Mesenchymal stem cell (in vitro differentiated cells and primary cell): ENCODE data around the gene SH3GLB2.
A peak's percentile ranks its signal among the peaks of the same experiment; 100 is the strongest.
"Not testable (repeated sequence)": the region's sequence is repeated elsewhere in the genome, so short reads cannot be mapped to it uniquely, and the experiment has no call there.

Experiments used
- DNase-seq: peaks from one replicate; pipeline ENCODE4 v3.0.0-alpha.2; 2013
- H2AFZ ChIP-seq: one replicate; pipeline ENCODE4 v1.6.1; 2013; ENCODE audit warnings: low read depth, mild to moderate bottlenecking, control low read depth, inconsistent platforms, low read length, moderate library complexity
- H2AK5ac ChIP-seq: 2 replicates; pipeline ENCODE4 v1.6.1; 2013; ENCODE audit warnings: low read length, moderate library complexity, mild to moderate bottlenecking, inconsistent platforms; ENCODE audit not compliant: severe bottlenecking
- H2BK120ac ChIP-seq: one replicate; pipeline ENCODE4 v1.6.1; 2013; ENCODE audit warnings: low read depth, mild to moderate bottlenecking, inconsistent platforms, low read length, moderate library complexity
- H2BK12ac ChIP-seq, 2 experiments: one replicate each; pipeline ENCODE4 v1.6.1; 2013; ENCODE audit warnings: inconsistent platforms in 2 of 2, low read length in 2 of 2, mild to moderate bottlenecking in 2 of 2, moderate library complexity in 2 of 2, control low read depth in 1 of 2
- H2BK15ac ChIP-seq: one replicate; pipeline ENCODE4 v1.6.1; 2013; ENCODE audit warnings: mild to moderate bottlenecking, low read depth, inconsistent platforms; ENCODE audit not compliant: poor library complexity, severe bottlenecking
- H2BK5ac ChIP-seq: 2 replicates; pipeline ENCODE4 v1.6.1; 2013; ENCODE audit warnings: low read depth, mild to moderate bottlenecking, low read length, control low read depth, inconsistent platforms; ENCODE audit not compliant: poor library complexity, severe bottlenecking
- H3K14ac ChIP-seq, 2 experiments: one replicate each; pipeline ENCODE4 v1.6.1; 2013; ENCODE audit warnings: inconsistent platforms in 2 of 2, low read length in 2 of 2, control low read depth in 1 of 2, mild to moderate bottlenecking in 1 of 2, moderate library complexity in 1 of 2
- H3K18ac ChIP-seq, 2 experiments: one replicate each; pipeline ENCODE4 v1.6.1; 2013; ENCODE audit warnings: inconsistent platforms in 2 of 2, low read length in 2 of 2, control low read depth in 1 of 2, low read depth in 1 of 2, mild to moderate bottlenecking in 1 of 2
- H3K23ac ChIP-seq, 2 experiments: one replicate each; pipeline ENCODE4 v1.6.1; 2013; ENCODE audit warnings: inconsistent platforms in 2 of 2, low read length in 2 of 2, mild to moderate bottlenecking in 2 of 2, moderate library complexity in 2 of 2, control low read depth in 1 of 2
- H3K27ac ChIP-seq: 2 replicates; pipeline ENCODE4 v1.5.1; 2013; ENCODE audit warnings: mild to moderate bottlenecking, moderate library complexity, low read length, control low read depth, inconsistent platforms; ENCODE audit not compliant: poor library complexity, severe bottlenecking
- H3K27me3 ChIP-seq, 2 experiments: 2 replicates each; pipeline versions ENCODE4 v1.6.1 to v1.7.0; 2013; ENCODE audit warnings: low read length in 2 of 2, mild to moderate bottlenecking in 2 of 2, moderate library complexity in 2 of 2, control low read depth in 1 of 2, inconsistent platforms in 1 of 2; ENCODE audit not compliant: control insufficient read depth in 1 of 2, insufficient read depth in 1 of 2
- H3K36me3 ChIP-seq, 2 experiments: 2 replicates each; pipeline versions ENCODE4 v1.6.1 to v1.7.0; 2013; ENCODE audit warnings: low read length in 2 of 2, control low read depth in 1 of 2, inconsistent platforms in 1 of 2, low read depth in 1 of 2, mild to moderate bottlenecking in 1 of 2; ENCODE audit not compliant: insufficient read depth in 2 of 2, control insufficient read depth in 1 of 2
- H3K4ac ChIP-seq, 2 experiments: one replicate each; pipeline ENCODE4 v1.6.1; 2013; ENCODE audit warnings: inconsistent platforms in 2 of 2, low read length in 2 of 2, mild to moderate bottlenecking in 2 of 2, moderate library complexity in 2 of 2, control low read depth in 1 of 2, low read depth in 1 of 2
- H3K4me1 ChIP-seq: 2 replicates; pipeline ENCODE4 v1.6.1; 2013; ENCODE audit warnings: low read depth, low read length, control low read depth; ENCODE audit not compliant: control insufficient read depth, insufficient read depth
- H3K4me2 ChIP-seq: 2 replicates; pipeline ENCODE4 v1.6.1; 2013; ENCODE audit warnings: low read length, mild to moderate bottlenecking, inconsistent platforms; ENCODE audit not compliant: poor library complexity, severe bottlenecking
- H3K4me3 ChIP-seq, 2 experiments: 2 replicates each; pipeline versions ENCODE4 v1.5.1 to v1.7.0; 2013; ENCODE audit warnings: low read length in 2 of 2, mild to moderate bottlenecking in 2 of 2, control low read depth in 1 of 2, low read depth in 1 of 2; ENCODE audit not compliant: insufficient read depth in 1 of 2
- H3K79me1 ChIP-seq: replicated peaks from 2 replicates; pipeline ENCODE4 v1.6.1; 2013; ENCODE audit warnings: mild to moderate bottlenecking, control low read depth, low read length, inconsistent platforms; ENCODE audit not compliant: poor library complexity, severe bottlenecking
- H3K9ac ChIP-seq: 2 replicates; pipeline ENCODE4 v1.7.0; 2013; ENCODE audit warnings: mild to moderate bottlenecking, low read length, moderate library complexity
- H3K9me3 ChIP-seq: 2 replicates; pipeline ENCODE4 v1.7.0; 2013; ENCODE audit warnings: mild to moderate bottlenecking, low read length; ENCODE audit not compliant: control insufficient read depth
- H4K8ac ChIP-seq: one replicate; pipeline ENCODE4 v1.6.1; 2013; ENCODE audit warnings: inconsistent platforms, mild to moderate bottlenecking, low read length, moderate library complexity
- H4K91ac ChIP-seq: one replicate; pipeline ENCODE4 v1.6.1; 2013; ENCODE audit warnings: mild to moderate bottlenecking, low read length, inconsistent platforms
- WGBS: methylation state at CpG from one replicate; pipeline ENCODE4 v1.1.7; 2013; ENCODE audit warnings: mixed read lengths; 5-methylcytosine and 5-hydroxymethylcytosine counted together

SH3GLB2 gene

DNA sequence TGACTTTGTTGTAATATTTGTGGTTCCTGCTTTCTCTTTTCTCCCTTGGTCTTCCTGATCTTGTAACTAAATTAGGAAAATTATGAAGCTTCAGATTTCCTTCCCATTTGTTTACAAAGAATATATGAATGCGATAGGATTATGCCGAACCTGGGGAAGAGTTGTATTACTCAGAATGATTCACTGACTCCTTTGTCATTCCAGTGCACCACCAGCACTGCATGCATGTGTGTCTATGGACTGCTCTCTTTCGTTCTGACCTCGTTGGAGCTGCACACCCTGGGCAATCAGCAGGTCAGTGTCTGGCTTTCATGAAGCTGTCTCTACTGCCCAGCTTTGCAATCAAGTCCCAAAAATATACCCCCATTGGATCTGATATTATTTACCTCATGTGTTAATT, 55.2 kb downstream of the SH3GLB2 start:
- no peak overlapping the region for H3K4me3 ChIP-seq
- H3K4ac ChIP-seq, result no peak overlapping the region
- H3K27me3 ChIP-seq, result no peaks in the 10 kb centered on the region
- H4K8ac ChIP-seq, result no peak overlapping the region
- peak overlapping the region; percentile 3 for H3K9ac ChIP-seq
- H4K91ac ChIP-seq, result no peak overlapping the region
- peak; percentile 42 for DNase-seq
- no peak overlapping the region for H3K23ac ChIP-seq
- H3K79me1 ChIP-seq, result peaks cover 7% of the 10 kb centered on the region
- no peak overlapping the region for H3K18ac ChIP-seq
- no peak overlapping the region for H2AK5ac ChIP-seq
- H3K27ac ChIP-seq, result no peak overlapping the region
- no peak overlapping the region for H2BK12ac ChIP-seq
- no peaks in the 10 kb centered on the region for H3K9me3 ChIP-seq
- peaks cover 4% of the 10 kb centered on the region for H3K4me1 ChIP-seq
- no peak overlapping the region for H2AFZ ChIP-seq
- 37% methylated on average over 4 of the region's 4 CpGs for WGBS
- H3K4me2 ChIP-seq, result no peak overlapping the region
- H2BK15ac ChIP-seq, result no peak overlapping the region
- H3K36me3 ChIP-seq, result peaks cover 37 to 87% of the 10 kb centered on the region in 2 experiments
- no peak overlapping the region for H2BK5ac ChIP-seq
- no peak overlapping the region for H2BK120ac ChIP-seq
- H3K14ac ChIP-seq, result no peak overlapping the region

DNA sequence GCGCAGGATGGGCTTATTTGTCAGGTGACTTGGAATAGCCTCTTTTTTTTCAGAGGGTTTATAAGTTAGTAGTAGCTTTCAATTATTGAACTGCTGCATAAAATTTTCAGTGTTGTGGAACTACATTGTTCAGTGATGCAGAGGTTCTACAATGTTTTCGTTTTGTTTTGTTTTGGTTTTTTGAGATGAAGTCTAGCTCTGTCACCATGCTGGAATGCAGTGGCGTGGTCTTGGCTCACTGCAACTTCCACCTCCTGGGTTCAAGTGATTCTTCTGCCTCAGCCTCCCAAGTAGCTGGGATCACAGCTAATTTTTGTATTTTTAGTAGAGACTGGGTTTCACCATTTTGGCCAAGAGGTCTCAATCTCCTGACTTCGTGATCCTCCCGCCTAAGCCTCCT, 58.6 kb downstream of the SH3GLB2 start:
- peak overlapping the region; percentile 1 for H3K27ac ChIP-seq
- H3K4me3 ChIP-seq, result no peak overlapping the region
- H4K8ac ChIP-seq, result no peak overlapping the region
- H3K18ac ChIP-seq, result no peak overlapping the region
- peaks cover 4% of the 10 kb centered on the region for H3K4me1 ChIP-seq
- H2AFZ ChIP-seq, result no peak overlapping the region
- H2BK5ac ChIP-seq, result no peak overlapping the region
- H4K91ac ChIP-seq, result no peak overlapping the region
- H3K27me3 ChIP-seq, result no peaks in the 10 kb centered on the region
- no peak overlapping the region for H3K4ac ChIP-seq
- H3K79me1 ChIP-seq, result peaks cover 9% of the 10 kb centered on the region
- H3K23ac ChIP-seq, result no peak overlapping the region
- peaks cover 17 to 74% of the 10 kb centered on the region in 2 experiments for H3K36me3 ChIP-seq
- DNase-seq, result no peak
- no peak overlapping the region for H2BK15ac ChIP-seq
- no peak overlapping the region for H3K14ac ChIP-seq
- H2BK120ac ChIP-seq, result no peak overlapping the region
- no peaks in the 10 kb centered on the region for H3K9me3 ChIP-seq
- no peak overlapping the region for H2AK5ac ChIP-seq
- 83% methylated on average over 5 of the region's 5 CpGs for whole genome bisulfite sequencing
- H3K9ac ChIP-seq, result no peak overlapping the region
- no peak overlapping the region for H2BK12ac ChIP-seq
- no peak overlapping the region for H3K4me2 ChIP-seq

GRCh38 chr9:128961403-128961802, 66.7 kb downstream of the SH3GLB2 start:
- H3K4me1 ChIP-seq, H3K79me1 ChIP-seq, H3K4me3 ChIP-seq, DNase-seq, H2AFZ ChIP-seq, H3K18ac ChIP-seq, H4K91ac ChIP-seq, H2AK5ac ChIP-seq, H3K4me2 ChIP-seq, H3K27ac ChIP-seq, H2BK5ac ChIP-seq, H3K14ac ChIP-seq, H4K8ac ChIP-seq, H2BK12ac ChIP-seq, H3K23ac ChIP-seq, H2BK15ac ChIP-seq, H3K27me3 ChIP-seq, H3K9me3 ChIP-seq, H2BK120ac ChIP-seq, H3K9ac ChIP-seq, H3K4ac ChIP-seq: not testable (repeated sequence)
- WGBS, result 98% methylated on average over 7 of the region's 9 CpGs
- peaks cover 29 to 71% of the 10 kb centered on the region in 2 experiments for H3K36me3 ChIP-seq
